ENCODE results near the gene NOTCH4.

Gene NOTCH4

DNA sequence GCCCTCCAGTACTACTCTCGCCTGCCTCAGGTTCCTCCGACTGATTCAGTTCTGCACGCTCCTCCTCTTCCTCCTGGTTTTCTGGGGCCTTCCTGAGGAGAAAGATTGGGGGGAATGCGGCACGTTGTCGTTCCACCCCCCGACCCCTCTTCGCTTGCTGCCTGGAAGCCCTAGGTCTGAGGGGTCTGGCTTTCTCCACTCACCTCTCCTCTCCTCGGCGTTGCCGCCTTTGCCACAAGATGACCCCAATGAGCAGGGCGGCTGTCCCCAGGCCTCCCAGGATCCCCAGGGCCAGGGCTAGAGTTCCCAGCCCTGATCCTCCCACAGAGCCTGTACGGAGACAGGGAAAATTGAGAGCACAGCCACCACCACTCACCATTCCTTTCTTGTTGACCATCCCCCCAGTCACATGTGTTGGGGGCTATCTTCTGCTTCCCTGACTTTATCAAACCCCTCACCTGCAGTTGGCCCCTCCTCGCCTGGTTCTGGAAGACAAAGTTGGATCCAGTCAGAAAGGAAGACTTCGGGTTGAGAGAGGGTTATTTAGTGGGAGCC is 42.6 kb downstream of the NOTCH4 start:
- no peak for DNase-seq (ENCODE audit: low read depth)

DNA sequence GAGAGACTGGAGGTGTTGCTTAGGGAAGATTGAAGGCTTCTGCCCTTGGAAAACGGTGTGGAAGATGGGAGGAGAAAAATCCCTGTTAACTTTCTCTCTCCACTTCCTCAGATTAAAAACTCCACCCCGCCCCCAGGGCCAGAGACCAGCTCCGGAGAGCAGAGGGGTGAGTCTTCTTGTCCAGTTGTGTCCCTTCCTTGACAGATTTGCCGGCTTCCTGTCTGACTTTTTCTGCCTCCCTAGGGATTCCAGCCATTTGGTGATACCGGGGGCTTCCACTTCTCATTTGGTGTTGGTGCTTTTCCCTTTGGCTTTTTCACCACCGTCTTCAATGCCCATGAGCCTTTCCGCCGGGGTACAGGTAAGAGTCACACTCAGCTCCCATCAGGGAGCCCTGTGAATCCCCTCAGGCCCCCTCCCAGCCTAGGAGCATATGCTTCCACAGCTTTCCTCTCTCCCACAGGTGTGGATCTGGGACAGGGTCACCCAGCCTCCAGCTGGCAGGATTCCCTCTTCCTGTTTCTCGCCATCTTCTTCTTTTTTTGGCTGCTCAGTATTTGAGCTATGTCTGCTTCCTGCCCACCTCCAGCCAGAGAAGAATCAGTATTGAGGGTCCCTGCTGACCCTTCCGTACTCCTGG is 44.0 kb downstream of the NOTCH4 start:
- DNase-seq (ENCODE audit: low read depth), result no peak

DNA sequence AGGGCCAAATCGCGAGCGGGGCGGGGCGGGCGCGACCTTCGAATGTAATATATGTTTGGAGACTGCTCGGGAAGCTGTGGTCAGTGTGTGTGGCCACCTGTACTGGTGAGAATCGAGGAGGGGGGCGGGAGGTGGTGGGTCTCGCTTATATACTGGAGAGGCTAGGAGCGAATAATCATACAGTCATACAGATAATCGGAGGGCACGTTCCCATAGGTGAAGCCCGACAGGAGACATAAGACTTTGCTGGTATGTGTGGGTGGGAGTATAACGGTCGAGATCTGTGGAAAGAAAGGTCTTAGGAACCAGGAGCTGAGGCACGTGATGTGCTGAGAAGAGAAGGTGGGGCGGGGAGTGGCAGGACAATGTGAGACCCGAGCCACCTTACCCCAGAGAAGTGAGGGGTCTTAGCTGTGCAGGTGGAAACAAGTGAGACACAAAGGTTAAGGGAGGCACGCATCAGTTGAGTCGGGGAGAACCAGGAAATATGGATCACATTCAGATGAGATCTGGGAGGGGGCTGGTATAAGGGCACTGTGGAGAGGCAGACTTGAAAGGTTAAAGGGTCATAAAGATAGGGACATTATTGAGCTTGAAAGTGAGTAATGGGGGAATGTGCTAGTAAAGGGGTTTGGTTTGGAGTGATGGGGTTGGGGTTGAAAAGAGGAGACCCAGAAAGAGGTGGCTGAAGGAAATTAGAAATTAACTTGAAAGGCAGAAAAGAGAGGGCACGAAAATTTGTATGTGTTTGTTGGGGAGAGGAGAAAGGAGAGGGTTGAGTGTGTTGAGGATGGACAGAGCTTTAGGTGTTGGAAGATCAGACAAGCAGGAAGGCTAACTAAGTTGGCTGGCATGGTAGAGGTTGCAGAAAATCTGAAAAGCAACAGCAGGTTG is 45.1 kb downstream of the NOTCH4 start:
- DNase-seq (ENCODE audit: low read depth), result no peak

DNA sequence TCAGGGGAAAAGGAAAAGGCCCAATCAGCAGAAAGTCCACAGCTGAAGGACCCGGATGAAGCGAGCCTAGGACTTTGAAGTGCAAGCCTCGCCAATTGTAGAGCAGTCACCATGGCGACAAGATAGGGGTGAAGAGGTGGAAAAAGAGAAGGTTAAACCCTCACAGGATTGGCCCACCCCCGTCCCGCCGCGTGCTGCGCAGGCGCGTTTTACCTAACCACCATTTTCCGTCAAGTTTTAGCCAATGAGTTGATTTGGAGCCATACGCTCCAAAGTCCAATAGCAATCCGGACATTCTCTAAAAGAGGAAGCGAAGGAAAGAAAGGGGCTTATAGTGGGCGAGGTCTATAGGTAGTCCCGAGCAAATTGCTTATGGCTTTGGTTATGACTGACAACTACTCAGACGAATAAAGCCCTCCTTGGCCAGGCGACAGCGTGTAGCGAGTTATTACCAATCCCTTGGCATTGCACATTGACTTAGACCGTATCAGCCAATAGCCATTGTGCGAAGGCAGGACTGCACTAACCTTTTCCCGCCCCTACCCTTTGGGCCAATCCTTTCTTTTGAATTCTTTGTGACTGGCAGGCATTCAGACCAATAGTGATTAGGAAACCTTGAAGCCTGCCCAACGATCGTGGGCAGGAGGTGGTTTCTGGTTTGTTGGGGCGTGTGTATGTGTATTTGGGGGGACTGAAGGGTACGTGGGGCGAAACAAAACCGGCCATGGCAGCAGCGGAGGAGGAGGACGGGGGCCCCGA is 45.9 kb downstream of the NOTCH4 start, which contains the start of gene RNF5:
TSS of gene RNF5 (plus strand) at position 618 of the 759 bp plus-strand sequence. CDS start at position 725, 107 bp downstream.
- peak; percentile 88 for DNase-seq (ENCODE audit: low read depth)

DNA sequence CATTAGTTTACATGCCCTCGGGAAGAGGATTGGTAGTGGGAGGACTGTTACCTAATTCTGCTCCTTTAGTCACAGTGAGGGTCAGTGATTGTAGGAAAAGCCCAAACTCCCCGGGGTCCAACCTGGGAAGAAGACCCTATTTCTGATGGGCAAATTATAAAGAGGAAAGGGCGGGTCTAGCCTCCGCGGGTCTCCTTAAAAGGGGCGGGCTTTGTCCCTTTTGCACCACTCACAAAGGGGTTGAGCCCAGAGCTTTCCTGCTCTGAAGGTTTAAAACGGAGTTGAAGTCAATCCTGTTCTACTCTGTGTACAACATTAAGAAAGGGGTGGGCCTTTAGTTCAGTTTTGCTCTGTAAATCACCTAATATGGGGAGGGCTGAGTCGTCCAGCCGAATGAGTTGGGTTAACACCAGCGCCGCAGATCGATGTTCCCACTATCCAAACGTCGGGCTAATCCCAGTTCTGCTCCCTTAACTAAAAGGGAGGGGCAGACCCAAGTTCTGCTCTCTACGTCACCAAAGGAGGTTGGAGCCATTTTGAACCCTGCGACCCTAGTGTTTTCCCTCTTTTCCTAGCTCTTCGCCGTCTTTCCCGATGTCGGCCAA is 46.6 kb downstream of the NOTCH4 start:
- DNase-seq (ENCODE audit: low read depth), result no peak

DNA sequence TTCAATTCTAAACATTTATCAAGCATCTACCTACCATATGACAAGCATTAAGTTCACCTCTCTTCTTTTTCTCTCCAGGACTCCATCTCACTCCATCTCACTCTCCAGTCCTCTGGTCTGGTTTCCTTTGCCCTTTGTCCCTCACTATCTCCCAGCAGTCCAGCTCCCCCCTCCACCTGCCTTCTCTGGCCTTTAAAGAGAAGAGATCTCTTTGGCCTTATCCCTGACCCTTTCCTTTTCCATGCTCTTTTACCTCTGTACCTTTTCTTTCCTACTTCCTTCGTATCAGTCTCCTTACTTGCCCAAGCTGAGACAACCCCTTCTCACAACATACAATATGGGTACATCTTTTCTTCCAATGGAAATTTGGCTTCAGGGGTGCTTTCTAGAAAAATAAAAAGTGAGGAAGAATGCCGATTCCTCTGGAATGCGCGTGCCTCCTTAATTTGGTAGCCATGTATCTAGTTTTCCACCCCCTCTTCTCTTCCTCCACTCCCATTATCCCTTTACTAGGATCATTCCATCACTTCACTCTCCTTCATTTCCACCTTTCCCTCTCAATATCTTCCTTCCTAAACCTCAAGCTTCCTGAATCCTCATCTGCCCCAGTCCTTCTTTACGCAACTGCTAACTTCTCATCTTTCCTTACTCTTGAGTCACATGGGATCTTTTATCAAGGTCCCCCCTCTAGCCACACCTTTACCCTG is 47.2 kb downstream of the NOTCH4 start:
- DNase-seq (ENCODE audit: low read depth), result no peak

DNA sequence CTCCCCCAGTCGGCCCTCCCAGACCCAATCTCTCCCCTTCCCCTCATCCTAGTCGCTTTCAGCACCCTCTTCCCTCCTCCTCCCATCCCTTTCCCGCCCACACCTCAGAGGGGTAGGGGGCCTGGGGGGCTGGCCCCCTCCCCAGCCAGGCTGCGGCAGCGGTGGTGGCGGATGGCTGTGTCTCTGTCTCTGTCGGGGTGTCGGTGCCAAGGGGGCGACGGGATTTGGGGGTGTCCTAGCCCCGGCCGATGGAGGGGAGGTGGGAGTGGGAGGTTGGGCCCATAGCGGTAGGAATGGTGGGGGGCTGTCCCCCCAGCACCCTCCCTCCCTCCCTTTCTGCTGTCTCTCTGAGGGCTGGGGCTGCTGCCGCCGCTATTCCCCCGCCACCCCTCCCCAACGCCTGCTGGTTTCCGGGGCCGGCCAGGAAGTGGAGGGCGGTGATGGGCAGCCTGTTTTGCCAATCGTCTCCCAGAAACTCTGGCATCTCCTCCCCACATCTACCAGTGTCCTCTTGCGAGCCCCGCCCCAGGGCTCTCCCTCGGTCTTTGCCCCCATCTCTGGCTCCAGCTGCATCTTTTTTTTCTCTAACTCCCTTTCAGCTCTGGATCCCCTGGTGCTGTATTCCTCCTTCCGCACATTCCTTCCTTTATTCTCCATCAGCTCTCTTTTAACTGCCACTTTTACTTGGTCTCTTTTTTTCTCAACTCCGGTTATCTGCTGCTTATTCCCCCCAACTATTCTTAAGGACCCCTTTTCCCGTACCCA is 48.0 kb downstream of the NOTCH4 start, which contains the start of gene AGPAT1:
TSS of gene AGPAT1 (minus strand) at position 374 of the 765 bp plus-strand sequence. CDS start 4,588 bp downstream, outside the sequence.
- peak; percentile 93 for DNase-seq (ENCODE audit: low read depth)

DNA sequence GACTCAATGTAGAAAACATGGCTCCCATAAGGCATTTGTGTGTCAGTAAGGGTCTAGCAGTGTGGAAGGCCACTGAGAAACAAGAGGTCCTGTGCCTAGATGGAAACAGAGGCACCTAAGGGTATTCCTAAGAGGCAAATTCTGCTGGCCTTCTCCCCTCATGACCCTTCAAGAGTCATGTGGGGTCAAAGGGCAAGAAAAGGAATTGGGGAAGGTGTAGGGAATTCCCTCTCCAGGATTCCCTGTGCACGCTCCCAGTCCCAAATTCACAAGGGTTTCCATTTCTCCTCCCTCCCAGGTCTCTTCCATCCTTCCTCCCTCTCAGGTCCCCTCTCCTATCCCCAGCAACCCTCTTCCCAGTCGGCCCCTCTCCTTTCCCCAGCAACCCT is 48.6 kb downstream of the NOTCH4 start:
- no peak for DNase-seq (ENCODE audit: low read depth)

DNA sequence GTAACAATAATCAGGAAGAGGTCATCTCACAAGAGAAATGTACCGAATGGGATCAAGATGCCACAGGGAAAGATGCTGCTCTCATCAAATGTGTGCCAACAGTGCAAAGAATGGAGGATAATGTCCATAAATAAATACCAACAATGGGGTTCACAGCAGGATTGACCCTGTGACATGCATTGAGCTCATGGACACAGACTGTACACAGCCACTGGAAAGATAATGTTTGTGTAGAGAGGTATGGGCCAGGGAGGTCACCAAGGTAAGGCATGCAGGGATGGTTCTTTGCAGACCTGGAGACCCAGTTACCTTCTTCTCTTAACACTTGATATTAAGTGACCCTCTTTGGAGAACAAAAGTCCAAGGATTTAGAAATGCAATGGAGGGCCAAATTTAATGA is 49.5 kb downstream of the NOTCH4 start:
- DNase-seq (ENCODE audit: low read depth), result no peak

DNA sequence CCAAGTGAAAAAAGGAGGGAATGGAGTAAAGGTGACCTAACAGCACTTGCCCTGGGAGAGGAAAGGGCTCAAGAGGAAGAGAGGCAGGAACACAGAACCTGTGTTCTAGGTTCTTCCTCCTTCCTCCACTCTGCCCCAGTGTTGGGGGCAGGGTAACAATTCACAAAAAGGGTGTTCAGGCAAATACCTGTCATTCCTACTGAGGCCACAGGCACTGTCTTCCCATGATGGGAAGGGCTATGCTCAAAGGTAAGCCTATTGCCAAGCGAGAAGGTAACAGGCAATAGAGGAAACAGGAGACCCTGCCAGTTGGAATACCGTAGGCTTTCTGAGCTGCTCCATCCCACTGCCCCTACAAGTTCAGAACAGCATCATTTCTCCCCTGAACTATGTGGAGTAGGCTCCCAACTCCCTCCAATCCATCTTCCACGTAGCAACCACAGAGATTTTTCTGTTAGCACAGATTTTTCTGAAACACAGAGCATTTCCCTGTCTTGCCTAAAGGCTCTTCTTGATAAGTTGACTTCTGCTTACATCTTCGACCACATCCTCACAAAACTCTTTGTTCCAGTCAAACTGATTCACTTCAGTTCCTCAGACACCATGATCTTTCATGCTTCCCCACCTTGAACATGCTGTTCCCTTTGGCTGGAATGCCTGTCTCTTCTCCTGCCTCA is 50.7 kb downstream of the NOTCH4 start:
- no peak for DNase-seq (ENCODE audit: low read depth)

DNA sequence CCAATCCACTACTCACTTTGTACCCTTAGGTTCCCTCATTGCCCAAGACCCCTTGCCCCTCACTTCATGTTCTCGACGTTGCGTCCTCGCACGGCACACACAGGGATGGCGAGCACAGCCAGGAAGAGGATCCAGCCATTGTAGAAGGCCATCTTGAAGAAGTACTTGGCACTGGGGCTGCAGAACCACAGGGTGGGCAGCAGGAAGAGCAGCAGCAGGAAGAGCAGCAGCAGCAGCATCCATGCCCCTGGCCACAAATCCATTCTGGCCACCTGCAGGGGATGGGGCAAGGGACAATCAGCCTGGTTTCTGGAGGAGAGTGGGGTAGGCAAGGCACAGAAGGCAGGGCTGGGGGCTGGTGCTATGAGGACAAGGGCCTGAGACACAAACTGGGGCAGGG is 52.6 kb downstream of the NOTCH4 start:
- no peak for DNase-seq (ENCODE audit: low read depth)

DNA sequence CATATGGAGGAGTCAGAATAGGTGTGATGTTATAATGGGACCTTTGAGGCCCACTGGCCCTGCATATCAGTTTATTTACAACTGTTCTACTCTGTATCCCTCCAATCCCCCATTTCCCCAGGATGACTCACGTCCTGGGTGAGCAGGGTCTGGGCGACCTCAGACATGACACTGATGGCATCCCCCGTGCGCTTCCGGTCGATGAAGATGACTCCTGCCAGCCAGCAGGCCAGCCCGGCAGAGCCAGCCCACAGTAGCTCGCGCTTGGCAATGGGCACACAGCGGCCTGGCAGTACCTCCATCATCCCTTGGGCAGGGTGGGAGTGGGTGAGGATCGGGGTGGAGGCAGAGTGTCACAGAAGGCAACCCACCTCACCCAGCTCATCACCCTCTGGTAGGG is 53.6 kb downstream of the NOTCH4 start:
- DNase-seq (ENCODE audit: low read depth), result no peak

DNA sequence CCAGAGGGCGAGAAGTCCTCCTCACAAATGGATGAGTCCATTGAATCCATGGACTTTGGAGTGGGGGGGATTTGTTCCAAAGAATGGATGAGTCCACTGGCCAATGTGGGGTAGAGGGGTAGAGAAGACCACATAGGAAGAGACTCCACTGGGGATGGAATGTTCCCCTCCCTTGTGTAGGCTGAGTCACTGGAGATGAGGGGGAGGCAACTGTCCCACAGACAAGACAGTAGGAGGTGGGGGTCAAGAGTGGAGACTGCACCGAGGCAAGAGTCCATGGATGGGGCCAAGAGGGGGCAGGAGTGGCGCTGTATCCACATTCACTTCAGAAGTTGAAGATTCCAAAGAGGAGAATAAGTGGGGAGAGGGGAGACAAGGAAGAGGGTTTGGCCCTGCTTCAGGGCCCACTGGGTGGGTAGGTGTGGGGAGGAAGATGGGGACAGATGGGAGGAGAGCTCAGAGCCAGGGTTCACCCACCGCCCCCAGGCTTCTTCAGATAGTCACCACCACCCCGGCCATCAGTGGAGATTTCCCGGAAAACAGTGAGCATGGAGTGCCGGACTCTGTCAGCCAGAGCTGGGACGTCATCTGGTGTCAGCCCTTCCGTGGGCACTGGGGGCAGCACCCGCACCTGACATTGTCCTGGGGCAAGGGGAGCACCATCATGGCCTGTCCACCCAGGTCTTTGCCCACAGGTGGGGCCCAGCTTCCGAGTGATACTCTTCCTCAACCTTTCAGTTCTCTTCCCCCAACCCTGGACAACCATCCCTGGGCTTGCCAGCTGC is 54.9 kb downstream of the NOTCH4 start:
- no peak for DNase-seq (ENCODE audit: low read depth)

DNA sequence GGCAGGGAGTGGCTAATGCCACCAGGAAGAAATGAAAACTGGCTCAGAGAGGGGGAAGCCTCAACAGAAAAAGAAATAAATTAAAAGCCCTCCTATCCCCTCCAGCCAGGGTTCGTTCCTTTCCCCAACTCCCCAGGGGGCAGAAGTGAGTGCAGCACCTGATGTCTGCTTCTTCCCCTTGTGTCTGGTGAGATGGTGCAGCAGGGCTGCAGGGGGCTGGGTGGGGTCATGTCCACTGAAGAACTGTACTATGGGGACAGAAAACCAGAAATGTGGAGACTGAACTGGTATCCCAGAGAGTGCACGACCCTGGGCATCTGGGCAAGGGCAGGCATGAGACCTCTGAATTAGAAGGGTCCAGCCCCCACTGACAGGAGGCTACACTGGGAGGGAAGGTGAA is 55.5 kb downstream of the NOTCH4 start:
- DNase-seq (ENCODE audit: low read depth), result no peak

DNA sequence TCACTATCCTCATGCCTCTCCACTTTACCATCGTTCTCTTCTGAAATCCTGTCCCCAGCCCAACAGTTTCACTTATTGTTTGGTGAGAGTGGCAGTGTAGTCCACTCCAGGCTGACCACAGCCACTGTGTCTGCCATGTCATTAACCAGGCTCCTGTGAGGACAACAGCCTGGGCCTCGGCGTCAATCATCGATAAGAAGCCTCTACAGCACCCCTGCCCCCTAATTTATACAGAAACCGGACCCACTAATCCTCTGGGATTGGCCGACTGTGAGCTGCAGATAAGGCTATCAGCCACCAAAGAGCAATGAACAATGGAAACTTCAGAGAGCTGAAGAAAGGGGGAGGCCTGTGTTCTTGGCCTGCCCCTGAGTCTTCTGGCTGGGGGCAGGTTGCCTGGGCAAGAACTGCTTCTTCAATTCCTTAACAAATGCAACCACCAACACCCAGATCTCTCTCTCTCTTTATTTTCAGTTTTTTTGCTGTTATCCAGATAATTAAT is 56.1 kb downstream of the NOTCH4 start:
- no peak for DNase-seq (ENCODE audit: low read depth)

DNA sequence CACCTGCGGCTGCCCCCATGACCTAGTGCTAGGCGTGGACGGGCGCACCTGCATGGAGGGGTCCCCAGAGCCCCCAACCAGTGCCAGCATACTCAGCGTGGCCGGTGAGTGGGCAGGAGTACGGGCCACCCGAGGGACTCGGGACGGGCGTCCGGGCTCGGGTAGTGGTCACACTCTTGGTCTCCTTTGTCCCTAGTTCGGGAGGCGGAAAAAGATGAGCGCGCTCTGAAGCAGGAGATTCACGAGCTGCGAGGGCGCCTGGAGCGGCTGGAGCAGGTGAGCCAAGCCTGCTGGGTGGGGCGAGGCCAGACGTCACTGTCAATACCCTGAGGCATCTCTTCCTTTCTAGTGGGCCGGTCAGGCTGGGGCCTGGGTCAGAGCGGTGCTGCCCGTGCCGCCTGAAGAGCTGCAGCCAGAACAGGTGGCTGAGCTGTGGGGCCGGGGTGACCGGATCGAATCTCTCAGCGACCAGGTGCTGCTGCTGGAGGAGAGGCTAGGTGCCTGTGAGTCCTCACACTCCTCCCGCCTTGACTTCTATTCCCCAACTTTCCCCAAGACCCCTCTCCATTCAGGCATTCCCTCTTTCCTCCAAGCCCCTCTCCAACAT is 56.6 kb downstream of the NOTCH4 start:
- DNase-seq (ENCODE audit: low read depth), result no peak

DNA sequence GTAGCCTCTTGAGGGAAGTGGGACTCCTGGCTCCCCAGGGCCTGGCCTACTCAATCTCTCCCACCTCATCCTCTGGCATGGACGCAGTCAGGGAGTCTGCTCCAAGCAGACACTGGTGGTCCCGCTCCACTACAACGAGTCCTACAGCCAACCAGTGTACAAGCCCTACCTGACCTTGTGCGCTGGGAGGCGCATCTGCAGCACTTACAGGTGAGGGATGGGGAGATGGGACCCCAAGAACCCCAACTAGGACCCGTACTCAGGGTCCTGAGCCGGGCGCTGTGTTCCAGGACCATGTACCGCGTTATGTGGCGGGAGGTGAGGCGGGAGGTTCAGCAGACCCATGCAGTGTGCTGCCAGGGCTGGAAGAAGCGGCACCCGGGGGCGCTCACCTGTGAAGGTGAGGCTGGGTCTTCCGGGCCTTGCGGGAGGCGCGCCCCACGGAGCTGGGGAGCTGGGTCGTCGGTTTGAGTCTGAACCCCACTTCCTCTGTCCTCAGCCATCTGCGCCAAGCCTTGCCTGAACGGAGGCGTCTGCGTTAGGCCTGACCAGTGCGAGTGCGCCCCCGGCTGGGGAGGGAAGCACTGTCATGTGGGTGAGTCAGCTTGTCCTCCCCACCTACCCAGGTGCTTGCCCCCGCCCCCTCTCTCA is 57.3 kb downstream of the NOTCH4 start:
- no peak for DNase-seq (ENCODE audit: low read depth)

DNA sequence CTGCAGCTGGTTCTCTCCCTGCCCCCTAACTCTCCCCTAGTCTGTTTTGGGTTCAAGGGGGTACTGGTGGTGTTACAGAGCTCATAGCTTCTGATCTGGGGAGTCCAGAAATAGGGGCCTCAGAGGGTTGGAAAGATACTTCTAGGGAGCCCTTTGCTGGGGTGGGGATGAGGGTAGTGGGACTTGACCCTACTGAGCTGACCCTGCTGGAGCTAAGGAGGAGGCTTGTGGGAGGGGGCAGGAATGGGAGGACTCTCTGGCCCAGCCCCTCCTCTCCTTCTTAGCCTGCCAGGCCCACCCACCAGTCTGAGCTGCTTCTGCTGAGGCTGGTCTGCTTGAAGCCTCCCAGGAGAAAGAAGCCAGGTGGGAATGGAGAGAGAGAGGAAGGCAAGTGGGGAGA is 59.6 kb downstream of the NOTCH4 start, which contains the start of gene EGFL8:
TSS of gene EGFL8 (plus strand) at position 301 of the 400 bp plus-strand sequence. CDS start 1,571 bp downstream, outside the sequence.
- DNase-seq (ENCODE audit: low read depth), result no peak

Measured in stimulated activated CD4-positive, alpha-beta T cell treated with anti-CD3 and anti-CD28 coated beads, Interleukin-2, amount 100 ng/mL, for 4 hours (primary cell).